NCI-H2171 (cell line): Measurements from ENCODE around the gene CADPS.
"Not testable (repeated sequence)": the region's sequence is repeated elsewhere in the genome, so short reads cannot be mapped to it uniquely, and the experiment has no call there.

Experiments
- DNase-seq: peaks from one replicate; lab custom pipeline; 2025; lab: John Stamatoyannopoulos, UW

Gene CADPS

GRCh38 chr3:62592408-62592807 lies 282.8 kb downstream of the CADPS start:
- DNase-seq = no peak

- DNase-seq = no peak
Measured at GRCh38 chr3:62589078-62589477, 286.1 kb downstream of the CADPS start.

GRCh38 chr3:62587579-62588031 lies 287.6 kb downstream of the CADPS start:
- no peak for DNase-seq

- DNase-seq = no peak
Measured at GRCh38 chr3:62587169-62587568, 288.0 kb downstream of the CADPS start.

- no peak for DNase-seq
Measured at GRCh38 chr3:62586356-62586755, 288.9 kb downstream of the CADPS start.

- DNase-seq = no peak
Measured at GRCh38 chr3:62585861-62586260, 289.4 kb downstream of the CADPS start.

GRCh38 chr3:62584636-62585035 lies 290.6 kb downstream of the CADPS start:
- no peak for DNase-seq

GRCh38 chr3:62582495-62583172 lies 292.6 kb downstream of the CADPS start:
- DNase-seq = no peak

GRCh38 chr3:62580485-62580884 lies 294.7 kb downstream of the CADPS start:
- DNase-seq = not testable (repeated sequence)

GRCh38 chr3:62577153-62577552 lies 298.1 kb downstream of the CADPS start:
- no peak for DNase-seq

- no peak for DNase-seq
Measured at GRCh38 chr3:62574266-62574898, 300.8 kb downstream of the CADPS start.

- no peak for DNase-seq
Measured at GRCh38 chr3:62571916-62572315, 303.3 kb downstream of the CADPS start.

- no peak for DNase-seq
Measured at GRCh38 chr3:62570888-62571287, 304.3 kb downstream of the CADPS start.

- no peak for DNase-seq
Measured at GRCh38 chr3:62569609-62570008, 305.6 kb downstream of the CADPS start.

- no peak for DNase-seq
Measured at GRCh38 chr3:62567097-62568021, 307.9 kb downstream of the CADPS start.

- no peak for DNase-seq
Measured at GRCh38 chr3:62566022-62566557, 309.1 kb downstream of the CADPS start.

- DNase-seq = no peak
Measured at GRCh38 chr3:62562596-62562995, 312.6 kb downstream of the CADPS start.

- no peak for DNase-seq
Measured at GRCh38 chr3:62562017-62562416, 313.2 kb downstream of the CADPS start.

GRCh38 chr3:62559831-62560445 lies 315.3 kb downstream of the CADPS start:
- no peak for DNase-seq

- DNase-seq = no peak
Measured at GRCh38 chr3:62558549-62559112, 316.6 kb downstream of the CADPS start.

GRCh38 chr3:62557983-62558382 lies 317.2 kb downstream of the CADPS start:
- no peak for DNase-seq

GRCh38 chr3:62557450-62557849 lies 317.8 kb downstream of the CADPS start:
- no peak for DNase-seq
